HG03280 (cell line): Measurements from ENCODE around the gene OR5K3.
"Not testable (repeated sequence)": the region's sequence is repeated elsewhere in the genome, so short reads cannot be mapped to it uniquely, and the experiment has no call there.

ENCODE experiments used
- ATAC-seq: cut with Tn5 transposase; IDR thresholded peaks from one replicate; pipeline ENCODE4 v1.9.1; 2021; ENCODE audit warnings: mild to moderate bottlenecking, moderate library complexity; ENCODE audit not compliant: unreplicated experiment

OR5K3 gene

GRCh38 chr3:98390366-98390765 is at the start of gene OR5K3:
OR5K3 (plus strand) TSS chr3:98390666; CDS start chr3:98390666, 0 bp downstream.
- no peak for ATAC-seq

GRCh38 chr3:98341758-98342157 is 48.7 kb upstream of the OR5K3 start:
- no peak for ATAC-seq

- ATAC-seq, result peak; percentile 64
These were observed 46.6 kb upstream of the OR5K3 start for GRCh38 chr3:98343647-98344507.

GRCh38 chr3:98350082-98350481 is 40.4 kb upstream of the OR5K3 start:
- ATAC-seq, result no peak

- ATAC-seq, result no peak
These were observed 36.9 kb upstream of the OR5K3 start, which contains the start of gene OR5K4 for GRCh38 chr3:98353554-98353953. OR5K4 (plus strand) TSS chr3:98353854; CDS start chr3:98353854, 0 bp downstream.

- ATAC-seq, result no peak
These were observed 31.2 kb upstream of the OR5K3 start for GRCh38 chr3:98359250-98359649.

- peak; percentile 66 for ATAC-seq
These were observed 30.3 kb upstream of the OR5K3 start for GRCh38 chr3:98359993-98360675.

GRCh38 chr3:98360681-98361080 is 29.8 kb upstream of the OR5K3 start:
- no peak for ATAC-seq

- ATAC-seq, result no peak
These were observed 29.2 kb upstream of the OR5K3 start for GRCh38 chr3:98361289-98361688.

- ATAC-seq, result no peak
These were observed 22.8 kb upstream of the OR5K3 start for GRCh38 chr3:98367464-98368246.

GRCh38 chr3:98371186-98371585 is 19.3 kb upstream of the OR5K3 start:
- no peak for ATAC-seq

GRCh38 chr3:98371853-98372252 is 18.6 kb upstream of the OR5K3 start:
- ATAC-seq, result no peak

GRCh38 chr3:98372445-98372844 is 18.0 kb upstream of the OR5K3 start:
- ATAC-seq, result no peak

- no peak for ATAC-seq
These were observed 13.8 kb upstream of the OR5K3 start for GRCh38 chr3:98376631-98377030.

GRCh38 chr3:98388147-98388546 is 2.3 kb upstream of the OR5K3 start:
- ATAC-seq, result no peak

- no peak for ATAC-seq
These were observed 4.6 kb downstream of the OR5K3 start for GRCh38 chr3:98395101-98395500.

GRCh38 chr3:98396482-98396881 is 6.0 kb downstream of the OR5K3 start:
- ATAC-seq, result not testable (repeated sequence)

- no peak for ATAC-seq
These were observed 8.0 kb downstream of the OR5K3 start for GRCh38 chr3:98398513-98398912.

GRCh38 chr3:98402507-98402906 is 12.0 kb downstream of the OR5K3 start:
- ATAC-seq, result no peak

- no peak for ATAC-seq
These were observed 13.5 kb downstream of the OR5K3 start for GRCh38 chr3:98404010-98404409.

- no peak for ATAC-seq
These were observed 15.6 kb downstream of the OR5K3 start for GRCh38 chr3:98406034-98406433.
